HG03469 (cell line): ENCODE data around the gene GABPB2.

ENCODE experiments used
- ATAC-seq: cut with Tn5 transposase; IDR thresholded peaks from one replicate; pipeline ENCODE4 v1.9.1; 2021; ENCODE audit warnings: mild to moderate bottlenecking, moderate library complexity, moderate number of reproducible peaks; ENCODE audit not compliant: unreplicated experiment

Gene GABPB2

GRCh38 chr1:151070474-151071276 lies at the start of gene GABPB2:
Gene GABPB2, plus strand, starts transcription at chr1:151070761. Its CDS starts 17,429 bp downstream, at chr1:151088190.
- no peak for ATAC-seq

GRCh38 chr1:151024540-151025146 lies 45.9 kb upstream of the GABPB2 start:
- no peak for ATAC-seq

DNA sequence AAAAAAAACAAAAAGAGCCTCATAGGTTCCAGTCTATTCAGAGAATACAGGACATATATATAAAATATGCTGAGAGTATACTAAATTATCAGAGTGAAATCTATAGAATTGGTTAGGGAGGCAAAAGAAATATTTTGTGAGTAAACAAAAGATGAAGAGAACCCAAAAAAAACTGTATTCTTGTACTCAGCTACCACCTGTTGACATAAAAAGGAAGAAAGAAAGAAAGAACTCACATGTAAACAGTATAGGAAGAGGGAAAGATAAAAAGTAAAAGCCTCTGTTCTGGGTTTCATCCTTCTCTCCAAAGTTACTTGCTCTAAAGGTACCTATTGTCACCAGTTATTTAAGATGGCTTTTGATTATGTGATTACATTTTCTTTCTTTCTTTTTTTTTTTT lies 44.1 kb upstream of the GABPB2 start:
- ATAC-seq = no peak

DNA sequence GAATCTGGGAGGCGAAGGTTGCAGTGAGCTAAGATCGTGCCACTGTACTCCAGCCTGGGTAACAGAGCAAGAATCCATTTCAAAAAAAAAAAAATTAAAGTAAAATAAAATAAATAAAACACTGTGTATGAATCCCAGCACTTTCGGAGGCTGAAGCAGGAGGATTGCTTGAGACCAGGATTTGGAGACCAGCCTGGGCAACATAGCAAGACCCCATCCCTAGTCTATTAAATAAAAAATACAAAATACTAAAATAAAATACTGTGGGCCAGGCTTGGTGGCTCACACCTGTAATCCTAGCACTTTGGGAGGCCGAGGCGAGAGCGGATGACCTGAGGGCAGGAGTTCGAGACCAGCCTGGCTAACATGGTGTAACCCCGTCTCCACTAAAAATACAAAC lies 38.4 kb upstream of the GABPB2 start:
- ATAC-seq = no peak

DNA sequence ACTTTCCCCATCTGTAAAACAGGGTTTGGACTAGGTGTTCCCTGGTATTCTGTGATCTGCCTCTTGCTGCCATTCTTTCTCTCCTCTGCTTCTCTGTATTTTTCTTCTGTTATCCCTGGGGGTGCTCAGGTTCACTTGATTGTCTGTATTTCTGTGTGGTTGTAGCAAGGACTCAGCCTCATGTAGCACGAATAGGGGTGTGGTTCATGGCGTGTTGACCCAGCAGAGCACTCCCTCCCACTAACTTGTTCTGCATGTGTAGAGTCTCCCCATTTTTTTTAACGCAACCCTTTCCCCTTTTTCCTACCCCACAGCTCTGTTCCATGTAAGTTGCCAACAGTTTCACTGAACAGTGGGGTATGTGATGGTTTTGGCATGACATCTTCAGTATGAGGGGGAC lies 35.4 kb upstream of the GABPB2 start:
- ATAC-seq = no peak

- no peak for ATAC-seq
Observed at GRCh38 chr1:151036356-151036755, 34.2 kb upstream of the GABPB2 start, which contains the start of gene BNIPL. Gene BNIPL, plus strand, starts transcription at chr1:151036586. Its CDS starts 140 bp downstream, at chr1:151036726.

- ATAC-seq = no peak
Observed at GRCh38 chr1:151037032-151037431, 33.5 kb upstream of the GABPB2 start.

DNA sequence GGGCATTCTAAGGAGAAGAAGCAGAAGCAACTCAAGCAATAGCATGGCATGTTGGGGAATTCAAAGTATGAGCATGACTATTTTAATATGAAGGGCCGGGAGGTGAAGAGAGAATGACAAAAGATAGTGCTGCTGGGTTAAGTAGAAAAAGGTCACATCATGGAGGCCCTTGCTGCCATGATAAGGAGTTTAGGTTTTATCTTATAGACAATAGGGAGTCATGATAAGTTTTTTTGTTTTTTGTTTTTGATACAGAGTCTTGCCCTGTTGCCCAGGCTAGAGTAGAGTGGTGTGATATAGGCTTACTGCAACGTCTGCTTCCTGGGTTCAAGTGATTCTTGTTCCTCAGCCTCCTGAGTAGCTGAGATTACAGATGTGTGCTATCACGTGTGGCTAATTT lies 31.0 kb upstream of the GABPB2 start:
- ATAC-seq = no peak

DNA sequence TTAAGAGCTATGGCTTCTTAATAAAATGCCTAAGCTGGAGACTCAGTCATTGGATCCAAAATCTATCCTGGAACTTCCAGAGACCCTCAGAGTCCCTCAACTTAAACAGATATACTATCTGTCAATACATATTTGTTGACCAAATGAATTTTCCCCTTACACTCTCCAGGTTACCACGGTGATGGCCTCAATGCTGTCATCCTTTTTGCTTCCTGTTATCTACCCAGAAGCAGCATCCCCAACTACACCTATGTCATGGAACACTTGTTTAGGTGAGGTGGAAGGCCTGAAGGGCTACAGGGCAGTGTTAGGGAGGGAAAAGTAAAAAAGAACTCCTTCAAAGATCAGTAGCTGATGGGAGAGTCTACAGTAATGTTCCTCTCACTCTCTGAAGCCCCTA lies 27.4 kb upstream of the GABPB2 start:
- no peak for ATAC-seq

DNA sequence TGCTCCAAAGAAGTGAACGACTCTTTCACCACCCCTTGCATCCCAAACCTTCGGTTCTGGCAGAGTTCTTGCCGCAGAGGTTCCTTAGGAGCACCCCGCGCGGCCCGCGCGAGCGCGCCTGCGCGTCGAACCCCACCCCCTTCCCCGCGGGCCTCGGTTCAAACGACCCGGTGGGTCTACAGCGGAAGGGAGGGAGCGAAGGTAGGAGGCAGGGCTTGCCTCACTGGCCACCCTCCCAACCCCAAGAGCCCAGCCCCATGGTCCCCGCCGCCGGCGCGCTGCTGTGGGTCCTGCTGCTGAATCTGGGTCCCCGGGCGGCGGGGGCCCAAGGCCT lies 23.0 kb upstream of the GABPB2 start, which contains the start of gene C1orf56:
Gene C1orf56, plus strand, starts transcription at position 161 of the 334 bp plus-strand sequence. Its CDS starts 97 bp downstream, at position 258.
- no peak for ATAC-seq

DNA sequence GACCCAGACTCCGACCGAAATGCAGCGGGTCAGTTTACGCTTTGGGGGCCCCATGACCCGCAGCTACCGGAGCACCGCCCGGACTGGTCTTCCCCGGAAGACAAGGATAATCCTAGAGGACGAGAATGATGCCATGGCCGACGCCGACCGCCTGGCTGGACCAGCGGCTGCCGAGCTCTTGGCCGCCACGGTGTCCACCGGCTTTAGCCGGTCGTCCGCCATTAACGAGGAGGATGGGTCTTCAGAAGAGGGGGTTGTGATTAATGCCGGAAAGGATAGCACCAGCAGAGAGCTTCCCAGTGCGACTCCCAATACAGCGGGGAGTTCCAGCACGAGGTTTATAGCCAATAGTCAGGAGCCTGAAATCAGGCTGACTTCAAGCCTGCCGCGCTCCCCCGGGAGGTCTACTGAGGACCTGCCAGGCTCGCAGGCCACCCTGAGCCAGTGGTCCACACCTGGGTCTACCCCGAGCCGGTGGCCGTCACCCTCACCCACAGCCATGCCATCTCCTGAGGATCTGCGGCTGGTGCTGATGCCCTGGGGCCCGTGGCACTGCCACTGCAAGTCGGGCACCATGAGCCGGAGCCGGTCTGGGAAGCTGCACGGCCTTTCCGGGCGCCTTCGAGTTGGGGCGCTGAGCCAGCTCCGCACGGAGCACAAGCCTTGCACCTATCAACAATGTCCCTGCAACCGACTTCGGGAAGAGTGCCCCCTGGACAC lies 22.5 kb upstream of the GABPB2 start:
- ATAC-seq = peak; percentile 37

GRCh38 chr1:151048645-151049032 lies 21.9 kb upstream of the GABPB2 start:
- ATAC-seq = no peak

DNA sequence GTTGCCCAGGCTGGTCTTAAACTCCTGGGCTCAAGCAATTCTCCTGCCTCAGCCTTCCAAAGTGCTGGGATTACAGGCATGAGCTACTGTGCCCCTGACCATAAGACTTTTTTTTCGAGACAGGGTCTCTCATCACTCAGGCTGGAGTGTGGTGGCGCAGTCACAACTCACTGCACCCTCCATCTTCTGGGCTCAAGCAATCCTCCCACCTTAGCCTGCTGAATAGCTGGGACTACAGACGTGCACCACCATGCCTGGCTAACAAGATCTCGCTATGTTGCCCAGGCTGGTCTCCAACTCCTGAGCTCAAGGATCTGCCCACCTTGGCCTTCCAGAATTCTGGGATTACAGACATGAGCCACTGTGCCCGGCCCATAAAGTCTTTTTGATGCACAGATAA lies 21.1 kb upstream of the GABPB2 start:
- ATAC-seq = no peak

DNA sequence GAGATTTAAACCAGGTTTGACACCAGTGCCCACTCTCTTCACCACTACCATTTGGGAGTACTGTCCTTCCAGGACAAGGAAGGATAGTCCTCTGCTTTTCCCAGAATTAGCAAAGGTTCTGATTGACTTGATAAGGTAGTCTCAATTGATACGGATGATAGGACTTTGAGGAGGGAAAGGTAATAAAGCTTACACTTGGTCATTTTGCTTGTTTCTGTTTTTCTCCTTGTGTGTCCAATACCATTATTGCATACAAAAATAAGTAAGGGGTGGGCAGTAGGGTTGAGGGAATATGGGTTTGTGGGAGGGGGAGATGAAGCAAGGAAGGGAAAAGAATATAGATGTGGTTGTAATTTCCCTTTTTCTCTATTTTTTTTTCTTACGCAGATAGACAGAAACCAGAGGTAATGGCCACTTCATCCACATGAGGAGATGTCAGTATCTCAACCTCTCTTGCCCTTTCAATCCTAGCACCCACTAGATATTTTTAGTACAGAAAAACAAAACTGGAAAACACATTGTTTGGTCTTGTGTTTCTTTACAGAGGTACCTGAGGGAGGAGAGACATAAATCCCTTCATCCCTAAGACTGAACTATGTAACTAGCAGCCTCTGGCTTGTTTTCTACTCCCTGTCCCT lies 20.4 kb upstream of the GABPB2 start:
- no peak for ATAC-seq

GRCh38 chr1:151051356-151052009 lies 19.1 kb upstream of the GABPB2 start:
- ATAC-seq = no peak

DNA sequence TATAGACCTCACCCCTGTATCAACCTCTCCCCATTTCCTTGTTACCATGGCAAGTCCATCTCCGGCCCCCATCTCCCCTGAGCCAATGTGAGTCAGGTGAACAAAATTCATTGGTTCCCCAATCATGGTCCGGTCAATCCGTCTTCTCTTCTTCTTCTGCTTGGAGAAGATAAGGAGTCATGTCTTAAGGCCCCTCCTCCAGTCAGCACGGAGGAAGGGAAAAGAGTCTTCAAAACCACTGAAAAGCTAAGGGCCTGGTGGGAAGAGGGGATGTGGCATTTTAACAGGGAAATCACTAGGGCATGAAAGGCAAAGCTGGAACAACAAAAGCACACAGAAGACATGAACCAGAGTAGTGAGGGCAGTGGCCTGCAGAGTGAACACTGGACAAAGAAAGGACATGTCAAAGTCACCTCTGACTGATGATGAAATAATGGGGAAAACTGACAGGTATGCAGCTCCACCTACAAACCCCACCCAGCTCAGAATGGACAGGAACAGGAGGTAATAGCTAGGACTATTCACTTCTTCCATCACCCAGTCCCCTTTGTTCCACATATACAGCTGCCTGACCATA lies 15.5 kb upstream of the GABPB2 start:
- ATAC-seq = no peak

DNA sequence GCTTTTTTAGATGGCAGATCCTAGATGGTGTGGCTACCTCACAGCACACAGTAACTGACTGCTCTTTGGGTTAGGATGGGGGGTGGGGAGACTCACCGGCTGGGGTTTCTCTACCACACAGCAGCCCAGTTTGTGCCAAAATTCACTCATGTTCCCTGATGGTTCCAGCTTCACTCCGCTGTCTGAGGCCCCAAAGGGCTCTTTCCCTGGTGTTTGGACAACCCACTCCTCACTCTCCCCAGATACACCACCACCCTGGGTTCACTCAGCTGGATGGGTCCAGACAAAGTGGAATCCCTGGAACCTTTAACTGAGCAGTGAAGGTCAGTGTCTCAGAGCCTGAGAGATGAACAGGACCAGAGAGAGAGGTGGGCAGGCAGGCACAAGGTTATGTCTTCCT lies 15.0 kb upstream of the GABPB2 start:
- no peak for ATAC-seq

- ATAC-seq = no peak
Observed at GRCh38 chr1:151056149-151056548, 14.4 kb upstream of the GABPB2 start.

DNA sequence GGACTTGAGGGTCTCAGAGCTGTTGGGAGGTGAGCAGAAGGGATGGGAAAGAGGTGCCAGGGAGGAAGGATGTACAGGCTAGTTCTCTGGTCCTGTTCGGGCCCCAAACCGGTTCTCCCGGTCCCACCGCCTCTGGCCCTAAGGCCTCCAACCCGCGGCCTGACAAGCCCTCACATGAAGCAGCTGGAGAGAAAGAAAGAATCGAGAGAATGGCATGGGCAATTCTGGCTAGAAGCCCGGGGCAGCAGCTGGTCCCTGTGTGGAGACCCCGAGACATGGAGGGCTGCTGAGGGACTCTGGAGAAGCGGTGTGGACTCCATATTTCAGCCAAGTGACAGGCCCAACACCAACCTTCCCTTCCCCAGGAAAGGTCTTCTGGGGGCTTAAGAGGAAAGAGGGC lies 11.9 kb upstream of the GABPB2 start:
- ATAC-seq = no peak
